ENCODE data around the gene TP53TG5. TPM values are rescaled to one million over a fixed set of nuclear protein-coding genes. Genes with fewer than 3 reads are reported as not detected.
A peak's percentile ranks its signal among the peaks of the same experiment; 100 is the strongest.

TP53TG5 gene
- total RNA-seq, 2 donors from 2014 or later: not detected

GRCh38 chr20:45409521-45410272 lies 31.6 kb upstream of the TP53TG5 start:
- Mint-ChIP-seq H3K36me3 (ENCODE audit: low read depth) (no peaks in the 10 kb centered on the region), H3K4me1 (peaks cover 9% of the 10 kb centered on the region), H3K27ac (no peak overlapping the region), H3K27me3 (no peaks in the 10 kb centered on the region), H3K4me3 (no peak overlapping the region)
- no peak for ATAC-seq
- H3K9me3 ChIP-seq (ENCODE audit: control insufficient read depth, low read length, poor library complexity, severe bottlenecking): no peaks in the 10 kb centered on the region
- no peak for DNase-seq

GRCh38 chr20:45408646-45409213 lies 30.6 kb upstream of the TP53TG5 start:
- no peaks in the 10 kb centered on the region for H3K36me3 Mint-ChIP-seq (ENCODE audit: low read depth)
- DNase-seq (no peak), ATAC-seq (peak; percentile 22)
- H3K27ac Mint-ChIP-seq: no peak overlapping the region
- no peaks in the 10 kb centered on the region for H3K27me3 Mint-ChIP-seq
- peak overlapping the region; percentile 28 for H3K4me3 Mint-ChIP-seq
- peaks cover 10% of the 10 kb centered on the region for H3K4me1 Mint-ChIP-seq
- H3K9me3 ChIP-seq (ENCODE audit: control insufficient read depth, low read length, poor library complexity, severe bottlenecking): no peaks in the 10 kb centered on the region

- DNase-seq: no peak
- no peaks in the 10 kb centered on the region for H3K9me3 ChIP-seq (ENCODE audit: control insufficient read depth, low read length, poor library complexity, severe bottlenecking)
- ATAC-seq: peak; percentile 42
- H3K4me1 Mint-ChIP-seq: peaks cover 10% of the 10 kb centered on the region
- H3K27me3 Mint-ChIP-seq: no peaks in the 10 kb centered on the region
- no peaks in the 10 kb centered on the region for H3K36me3 Mint-ChIP-seq (ENCODE audit: low read depth)
- peak within 1 kb of the TSS; percentile 78 for H3K27ac Mint-ChIP-seq
- peak within 1 kb of the TSS; percentile 90 for H3K4me3 Mint-ChIP-seq
Measured at GRCh38 chr20:45407783-45408645, 29.9 kb upstream of the TP53TG5 start, which contains the start of gene DBNDD2. Gene DBNDD2, plus strand, starts transcription at chr20:45408289. Its CDS starts 179 bp downstream, at chr20:45408468.

- Mint-ChIP-seq H3K27ac (peak overlapping the region; percentile 78), H3K27me3 (no peaks in the 10 kb centered on the region), H3K4me1 (peaks cover 10% of the 10 kb centered on the region), H3K4me3 (peak overlapping the region; percentile 90), H3K36me3 (ENCODE audit: low read depth) (no peaks in the 10 kb centered on the region)
- peak; percentile 18 for ATAC-seq
- no peak for DNase-seq
- H3K9me3 ChIP-seq (ENCODE audit: control insufficient read depth, low read length, poor library complexity, severe bottlenecking): no peaks in the 10 kb centered on the region
Measured at GRCh38 chr20:45407067-45407745, 29.1 kb upstream of the TP53TG5 start.

- H3K27ac Mint-ChIP-seq: peak overlapping the region; percentile 78
- H3K4me1 Mint-ChIP-seq: peaks cover 10% of the 10 kb centered on the region
- H3K36me3 Mint-ChIP-seq (ENCODE audit: low read depth): no peaks in the 10 kb centered on the region
- H3K9me3 ChIP-seq (ENCODE audit: control insufficient read depth, low read length, poor library complexity, severe bottlenecking): no peaks in the 10 kb centered on the region
- peak overlapping the region; percentile 90 for H3K4me3 Mint-ChIP-seq
- DNase-seq (peak in 2 of 3 donors; percentile 28 to 50), ATAC-seq (peak; percentile 54)
- H3K27me3 Mint-ChIP-seq: no peaks in the 10 kb centered on the region
Measured at GRCh38 chr20:45406260-45407066, 28.3 kb upstream of the TP53TG5 start.

- H3K9me3 ChIP-seq (ENCODE audit: control insufficient read depth, low read length, poor library complexity, severe bottlenecking): no peaks in the 10 kb centered on the region
- no peak overlapping the region for H3K27ac Mint-ChIP-seq
- no peaks in the 10 kb centered on the region for H3K36me3 Mint-ChIP-seq (ENCODE audit: low read depth)
- DNase-seq (no peak), ATAC-seq (peak; percentile 31)
- H3K4me1 Mint-ChIP-seq: peaks cover 10% of the 10 kb centered on the region
- no peaks in the 10 kb centered on the region for H3K27me3 Mint-ChIP-seq
- H3K4me3 Mint-ChIP-seq: peak overlapping the region; percentile 90
Measured at GRCh38 chr20:45405571-45406259, 27.6 kb upstream of the TP53TG5 start.

GRCh38 chr20:45404438-45404837 lies 26.3 kb upstream of the TP53TG5 start:
- ATAC-seq: no peak
- Mint-ChIP-seq H3K4me3 (peak overlapping the region; percentile 90), H3K4me1 (peaks cover 10% of the 10 kb centered on the region), H3K27ac (peak overlapping the region; percentile 80), H3K27me3 (no peaks in the 10 kb centered on the region), H3K36me3 (ENCODE audit: low read depth) (no peaks in the 10 kb centered on the region)
- no peaks in the 10 kb centered on the region for H3K9me3 ChIP-seq (ENCODE audit: control insufficient read depth, low read length, poor library complexity, severe bottlenecking)
- no peak for DNase-seq

GRCh38 chr20:45402946-45403345 lies 24.8 kb upstream of the TP53TG5 start:
- DNase-seq (no peak), ATAC-seq (no peak)
- H3K9me3 ChIP-seq (ENCODE audit: control insufficient read depth, low read length, poor library complexity, severe bottlenecking): no peaks in the 10 kb centered on the region
- no peak overlapping the region for H3K4me3 Mint-ChIP-seq
- peaks cover 13% of the 10 kb centered on the region for H3K4me1 Mint-ChIP-seq
- H3K36me3 Mint-ChIP-seq (ENCODE audit: low read depth): no peaks in the 10 kb centered on the region
- H3K27ac Mint-ChIP-seq: no peak overlapping the region
- H3K27me3 Mint-ChIP-seq: no peaks in the 10 kb centered on the region

GRCh38 chr20:45400346-45401031 lies 22.4 kb upstream of the TP53TG5 start:
- DNase-seq: no peak
- Mint-ChIP-seq H3K4me1 (peaks cover 8% of the 10 kb centered on the region), H3K4me3 (no peak overlapping the region), H3K36me3 (ENCODE audit: low read depth) (peaks cover 2% of the 10 kb centered on the region), H3K27me3 (no peaks in the 10 kb centered on the region), H3K27ac (no peak overlapping the region)
- no peak for ATAC-seq
- no peaks in the 10 kb centered on the region for H3K9me3 ChIP-seq (ENCODE audit: control insufficient read depth, low read length, poor library complexity, severe bottlenecking)

GRCh38 chr20:45399018-45399417 lies 20.9 kb upstream of the TP53TG5 start:
- Mint-ChIP-seq H3K36me3 (ENCODE audit: low read depth) (peaks cover 2% of the 10 kb centered on the region), H3K27ac (no peak overlapping the region), H3K27me3 (no peaks in the 10 kb centered on the region), H3K4me1 (peaks cover 3% of the 10 kb centered on the region), H3K4me3 (no peak overlapping the region)
- DNase-seq (no peak), ATAC-seq (no peak)
- no peaks in the 10 kb centered on the region for H3K9me3 ChIP-seq (ENCODE audit: control insufficient read depth, low read length, poor library complexity, severe bottlenecking)

GRCh38 chr20:45395114-45395415 lies 16.9 kb upstream of the TP53TG5 start:
- peaks cover 2% of the 10 kb centered on the region for H3K36me3 Mint-ChIP-seq (ENCODE audit: low read depth)
- peaks cover 9% of the 10 kb centered on the region for H3K4me1 Mint-ChIP-seq
- no peak overlapping the region for H3K4me3 Mint-ChIP-seq
- H3K27me3 Mint-ChIP-seq: no peaks in the 10 kb centered on the region
- no peaks in the 10 kb centered on the region for H3K9me3 ChIP-seq (ENCODE audit: control insufficient read depth, low read length, poor library complexity, severe bottlenecking)
- no peak for DNase-seq
- ATAC-seq: no peak
- no peak overlapping the region for H3K27ac Mint-ChIP-seq
